Hepatocyte (in vitro differentiated cells): ENCODE results near the gene CDRT15.

Source experiments
- CTCF ChIP-seq: fragments of 200-600 bp; sonication (generic); IDR thresholded peaks from 2 replicates; pipeline ENCODE4 v1.5.1; 2016; ENCODE audit warnings: antibody characterized with exemption, mild to moderate bottlenecking; ENCODE audit not compliant: poor library complexity
- EZH2 ChIP-seq: fragments of 200-600 bp; sonication (generic); IDR thresholded peaks from 2 replicates; pipeline ENCODE4 v1.6.1; 2016; ENCODE audit warnings: antibody characterized with exemption, mild to moderate bottlenecking, borderline replicate concordance

GRCh38 chr17:14270508-14270907, 33.8 kb upstream of the CDRT15 start:
- TF ChIP-seq CTCF (no peak), EZH2 (no peak)
